HG03025 (cell line): ENCODE results near the gene OPRM1.

Experiments used
- ATAC-seq: cut with Tn5 transposase; IDR thresholded peaks from one replicate; pipeline ENCODE4 v1.9.1; 2021; ENCODE audit warnings: mild to moderate bottlenecking, moderate library complexity; ENCODE audit not compliant: unreplicated experiment, low FRiP score

Gene OPRM1

GRCh38 chr6:154080461-154081189, 41.6 kb downstream of the OPRM1 start:
- no peak for ATAC-seq

GRCh38 chr6:154086510-154086909, 47.5 kb downstream of the OPRM1 start:
- ATAC-seq, result no peak

GRCh38 chr6:154092326-154092962, 53.4 kb downstream of the OPRM1 start:
- no peak for ATAC-seq

GRCh38 chr6:154093231-154094044, 54.4 kb downstream of the OPRM1 start:
- ATAC-seq, result no peak

GRCh38 chr6:154095571-154095970, 56.5 kb downstream of the OPRM1 start:
- ATAC-seq, result no peak

GRCh38 chr6:154096316-154096715, 57.3 kb downstream of the OPRM1 start:
- ATAC-seq, result no peak

- ATAC-seq, result no peak
Measured at GRCh38 chr6:154096834-154097233, 57.8 kb downstream of the OPRM1 start.

- no peak for ATAC-seq
Measured at GRCh38 chr6:154099211-154099610, 60.2 kb downstream of the OPRM1 start.

GRCh38 chr6:154106251-154106650, 67.2 kb downstream of the OPRM1 start:
- no peak for ATAC-seq

GRCh38 chr6:154111025-154111424, 72.0 kb downstream of the OPRM1 start:
- ATAC-seq, result no peak

- no peak for ATAC-seq
Measured at GRCh38 chr6:154112181-154112809, 73.3 kb downstream of the OPRM1 start.

- ATAC-seq, result no peak
Measured at GRCh38 chr6:154113392-154113791, 74.4 kb downstream of the OPRM1 start.

GRCh38 chr6:154117485-154117884, 78.4 kb downstream of the OPRM1 start:
- ATAC-seq, result no peak

- no peak for ATAC-seq
Measured at GRCh38 chr6:154122195-154122925, 83.3 kb downstream of the OPRM1 start.

- no peak for ATAC-seq
Measured at GRCh38 chr6:154123155-154123956, 84.3 kb downstream of the OPRM1 start.

GRCh38 chr6:154125421-154125820, 86.4 kb downstream of the OPRM1 start:
- ATAC-seq, result no peak

- no peak for ATAC-seq
Measured at GRCh38 chr6:154127657-154128056, 88.6 kb downstream of the OPRM1 start.

- ATAC-seq, result no peak
Measured at GRCh38 chr6:154134471-154135147, 95.6 kb downstream of the OPRM1 start.

GRCh38 chr6:154138793-154139192, 99.8 kb downstream of the OPRM1 start:
- no peak for ATAC-seq
